GM18867 (cell line): Measurements from ENCODE around the gene MOXD1.

Experiments
- ATAC-seq: cut with Tn5 transposase; IDR thresholded peaks from one replicate; pipeline ENCODE4 v1.9.1; 2021; ENCODE audit warnings: mild to moderate bottlenecking, moderate library complexity; ENCODE audit not compliant: unreplicated experiment

The MOXD1 gene

DNA sequence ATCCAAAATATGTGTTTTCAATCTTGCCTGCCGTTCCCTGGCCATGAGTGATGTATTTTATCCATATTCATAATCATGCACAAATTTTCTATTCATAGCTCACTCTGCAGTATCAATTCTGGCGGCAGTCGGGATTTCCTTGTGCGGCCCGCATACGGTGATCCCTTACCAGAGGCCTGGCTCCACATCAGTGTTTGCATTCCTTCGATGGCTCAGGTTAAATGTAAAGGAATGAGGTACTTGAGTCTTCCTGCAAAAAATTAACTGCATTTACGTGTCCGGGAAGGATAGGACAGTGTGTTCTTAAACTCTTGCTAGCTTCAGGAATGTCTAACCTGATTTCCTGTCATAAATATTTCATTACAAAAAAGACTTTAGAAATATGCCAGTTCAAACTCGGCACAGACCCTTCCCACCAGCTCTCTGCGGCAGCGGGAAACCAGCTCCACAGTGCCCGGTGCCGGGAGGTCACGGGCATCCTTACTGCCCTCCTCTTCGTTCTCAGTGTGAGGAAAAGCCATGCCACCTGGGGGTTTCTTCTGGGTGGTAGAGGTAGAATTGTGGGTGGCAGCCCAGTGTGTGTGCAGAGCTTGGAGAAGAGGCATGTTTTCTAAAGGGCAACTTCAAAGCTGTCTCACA is 154.5 kb downstream of the MOXD1 start:
- no peak for ATAC-seq

DNA sequence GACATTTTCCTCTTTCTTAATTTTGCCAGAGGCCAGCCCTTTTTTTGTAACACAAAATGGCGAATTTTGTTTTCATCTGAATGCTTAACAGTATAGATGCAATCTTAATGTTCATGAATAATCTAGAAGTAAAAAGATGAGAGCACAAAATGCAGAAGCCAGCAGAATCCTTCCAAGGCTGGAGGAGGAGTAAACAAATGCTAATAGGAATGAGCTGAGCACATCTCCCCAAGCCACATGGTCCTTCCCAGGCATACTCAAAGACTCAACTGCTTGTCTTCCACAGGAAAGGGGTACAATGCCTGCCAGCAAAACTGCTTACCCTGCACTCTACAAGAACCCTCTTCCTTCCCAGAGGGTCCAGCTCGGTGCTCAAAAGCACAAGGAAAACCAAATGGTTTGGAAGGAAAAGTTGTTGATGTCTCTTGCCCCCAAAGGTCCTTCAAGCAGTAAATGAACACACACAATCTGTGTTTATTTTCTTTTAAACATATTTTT is 155.1 kb downstream of the MOXD1 start:
- ATAC-seq, result no peak
